GM12878 (cell line): Measurements from ENCODE around the gene LRP1. TPM values are rescaled to one million over a fixed set of nuclear protein-coding genes. Genes with fewer than 3 reads are reported as not detected.

Experiments used
- ATAC-seq: fragments of 200-7000 bp; cut with Tn5 transposase; 3 replicates; pipeline ENCODE4 v1.9.1; 2020; ENCODE audit warnings: mild to moderate bottlenecking, moderate library complexity
- BruUV-seq: library from RNA; stranded (reverse); fragments of 400-500 nt; replicated peaks from 2 replicates; lab custom pipeline; 2021; lab: Mats Ljungman, UMichigan
- CTCF ChIA-PET: fragments of 300-600 bp; sonication (Branson Sonifier 250); formaldehyde crosslinking; extraction: SDS; loops from one replicate; lab custom pipeline; 2021; ENCODE audit warnings: inconsistent platforms; lab: Yijun Ruan, JAX
- POLR2A ChIA-PET: fragments of 350-600 bp; formaldehyde crosslinking; extraction: SDS; loops from one replicate; lab custom pipeline; 2021; ENCODE audit warnings: inconsistent platforms; lab: Charles Lee
- RAD21 ChIA-PET: fragments of 300-600 bp; sonication (Branson Sonifier 250); formaldehyde crosslinking; loops from one replicate; lab custom pipeline; 2023; ENCODE audit warnings: antibody characterized with exemption; ENCODE audit not compliant: unreplicated experiment; lab: Charles Lee
- SMC1A ChIA-PET: fragments of 300-600 bp; sonication (Branson Sonifier 250); formaldehyde crosslinking; loops from one replicate; lab custom pipeline; 2023; ENCODE audit not compliant: unreplicated experiment, uncharacterized antibody; lab: Charles Lee
- DNase-seq: peaks from one replicate; pipeline ENCODE4 v3.0.0-alpha.2; 2011; ENCODE audit warnings: low read depth, low spot score
- FAIRE-seq: peaks from 3 replicates; lab custom pipeline; 2011; peaks lifted over from hg19 to GRCh38; lab: Jason Lieb, UNC
- H2AFZ ChIP-seq: 2 replicates; pipeline ENCODE4 v1.6.0; 2011; ENCODE audit warnings: low read depth, low read length, control low read depth; ENCODE audit not compliant: control insufficient read depth
- H3K27ac ChIP-seq: 2 replicates; pipeline ENCODE4 v1.5.1; 2011; ENCODE audit warnings: control low read depth; ENCODE audit not compliant: control insufficient read depth, insufficient read depth
- H3K27me3 ChIP-seq, 2 experiments: replicated peaks in 1 of 2; 2 replicates each; pipeline versions ENCODE4 v1.6.0 to v1.6.1; 2011; ENCODE audit warnings: low read length in 1 of 2; ENCODE audit not compliant: control insufficient read depth in 2 of 2, insufficient read depth in 2 of 2
- H3K36me3 ChIP-seq, 2 experiments: 2 replicates each; pipeline ENCODE4 v1.5.1; 2011; ENCODE audit warnings: low read length in 1 of 2; ENCODE audit not compliant: control insufficient read depth in 2 of 2, insufficient read depth in 2 of 2
- H3K4me1 ChIP-seq: 2 replicates; pipeline ENCODE4 v1.6.1; 2011; ENCODE audit warnings: mild to moderate bottlenecking, low read length, moderate library complexity, mixed read lengths; ENCODE audit not compliant: control insufficient read depth, insufficient read depth
- H3K4me2 ChIP-seq: 2 replicates; pipeline ENCODE4 v1.6.0; 2011; ENCODE audit warnings: control low read depth; ENCODE audit not compliant: control insufficient read depth, insufficient read depth
- H3K4me3 ChIP-seq: fragments of 200-600 bp; sonication (generic); 2 replicates; pipeline ENCODE4 v1.5.1; 2016
- H3K79me2 ChIP-seq: 2 replicates; pipeline ENCODE4 v1.6.0; 2011; ENCODE audit warnings: low read length; ENCODE audit not compliant: control insufficient read depth, insufficient read depth
- H3K9ac ChIP-seq: 2 replicates; pipeline ENCODE4 v1.8.0; 2011; ENCODE audit warnings: low read length, control low read depth, mixed read lengths; ENCODE audit not compliant: control insufficient read depth, insufficient read depth
- H3K9me3 ChIP-seq: replicated peaks from 3 replicates; pipeline ENCODE4 v1.5.1; 2011; ENCODE audit warnings: mild to moderate bottlenecking, low read length; ENCODE audit not compliant: control insufficient read depth, insufficient read depth
- H4K20me1 ChIP-seq: 2 replicates; pipeline ENCODE4 v1.6.0; 2011; ENCODE audit not compliant: control insufficient read depth, insufficient read depth
- BHLHE40 ChIP-seq, 2 experiments: fragments of 450-650 bp in 1 of 2; IDR thresholded peaks; 2 replicates each; pipeline ENCODE4 v1.6.1; 2011 to 2017; ENCODE audit warnings: low read depth in 2 of 2, borderline replicate concordance in 1 of 2, improper control_type of control experiment in 1 of 2, low read length in 1 of 2, mild to moderate bottlenecking in 1 of 2
- CBFB ChIP-seq: IDR thresholded peaks from 2 replicates; pipeline ENCODE4 v1.6.1; 2016; ENCODE audit warnings: antibody characterized with exemption, low read depth
- CHD2 ChIP-seq: IDR thresholded peaks from 2 replicates; pipeline ENCODE4 v1.6.1; 2011; ENCODE audit warnings: low read depth, low read length, improper control_type of control experiment, borderline replicate concordance
- ELK1 ChIP-seq: IDR thresholded peaks from 2 replicates; pipeline ENCODE4 v1.6.1; 2012; ENCODE audit warnings: low read depth, low read length, improper control_type of control experiment
- ESRRA ChIP-seq: IDR thresholded peaks from 2 replicates; pipeline ENCODE4 v1.6.1; 2012; ENCODE audit warnings: mild to moderate bottlenecking, low read length, improper control_type of control experiment
- FOXK2 ChIP-seq: fragments of 450-650 bp; IDR thresholded peaks from 2 replicates; pipeline ENCODE4 v1.6.1; 2017; ENCODE audit warnings: mild to moderate bottlenecking, moderate library complexity
- HCFC1 ChIP-seq: fragments of 150-350 bp; IDR thresholded peaks from 2 replicates; pipeline ENCODE4 v1.6.1; 2014; ENCODE audit warnings: low read length
- KAT2A ChIP-seq: conservative IDR thresholded peaks from 2 replicates; pipeline ENCODE4 v1.6.1; 2011; ENCODE audit warnings: low read depth, low read length; ENCODE audit not compliant: control insufficient read depth
- RELA ChIP-seq: fragments of 450-650 bp; IDR thresholded peaks from 2 replicates; pipeline ENCODE4 v1.8.0; 2014; ENCODE audit warnings: borderline replicate concordance; ENCODE audit not compliant: partially characterized antibody
- SIN3A ChIP-seq: IDR thresholded peaks from 2 replicates; pipeline ENCODE4 v1.6.1; 2012; ENCODE audit warnings: low read depth, low read length, improper control_type of control experiment
- TARDBP ChIP-seq: IDR thresholded peaks from 2 replicates; pipeline ENCODE4 v1.6.1; 2016; ENCODE audit warnings: borderline replicate concordance
- TBL1XR1 ChIP-seq: IDR thresholded peaks from 2 replicates; pipeline ENCODE4 v1.6.1; 2012; ENCODE audit warnings: low read depth, low read length, improper control_type of control experiment
- ZNF207 ChIP-seq: fragments of 450-650 bp; IDR thresholded peaks from 2 replicates; pipeline ENCODE4 v1.6.1; 2014; ENCODE audit warnings: antibody characterized with exemption, mild to moderate bottlenecking, borderline replicate concordance
- ZZZ3 ChIP-seq: IDR thresholded peaks from 2 replicates; pipeline ENCODE4 v1.6.1; 2011; ENCODE audit warnings: low read depth; ENCODE audit not compliant: control insufficient read depth, insufficient read length
- WGBS: methylation state at CpG from one replicate; pipeline ENCODE4 v1.1.6; 2016; ENCODE audit warnings: low lambda C conversion rate; ENCODE audit not compliant: insufficient replicate concordance, insufficient coverage; ENCODE audit errors: missing lambda C conversion rate; 5-methylcytosine and 5-hydroxymethylcytosine counted together
- in situ Hi-C: fragments of 300-500 bp; cut with MboI; formaldehyde crosslinking; loops from 9 replicates; pipeline ENCODE4 v1.14.3; 2018; ENCODE audit warnings: mixed read lengths
- intact Hi-C: fragments of 100-400 bp; cut with micrococcal nuclease; formaldehyde crosslinking; loops from one replicate; pipeline ENCODE4 v1.14.2; 2022; ENCODE audit not compliant: unreplicated experiment
- polyA plus RNA-seq, 11 experiments: library from polyadenylated mRNA; depleted of rRNA in 4 of 11; unstranded in 6 of 11; stranded (reverse) in 5 of 11; fragments of >200 nt; fragmentation: Nextera tagmentation in 4 of 11; fragmentation: Illumina TruSeq in 1 of 11; extraction: Ambion mirVana in 4 of 11; extraction: Trizol in 1 of 11; gene quantifications; 1 replicate in 1 of 11; 2 replicates in 10 of 11; pipeline versions ENCODE4 v1.2.1 to v1.2.3, GENCODE V29; 2011 to 2016; ENCODE audit warnings: inconsistent platforms in 2 of 11, missing spikeins in 2 of 11, low read depth in 1 of 11
- total RNA-seq, 4 experiments: library from RNA; depleted of rRNA in 3 of 4; stranded (reverse); fragments of >200 nt in 3 of 4; fragmentation: Illumina TruSeq in 1 of 4; extraction: Trizol in 1 of 4; gene quantifications; 2 replicates each; pipeline versions ENCODE4 v1.2.1 to v1.2.3, GENCODE V29; 2013 to 2021
- TF ChIP-seq, protein P1 (sequence below): fragments of 450-650 bp; IDR thresholded peaks from 2 replicates; pipeline ENCODE4 v1.6.1; 2017; ENCODE audit warnings: mild to moderate bottlenecking, low read depth, inconsistent platforms; ENCODE audit not compliant: poor library complexity, severe bottlenecking
- TF ChIP-seq, protein P2 (sequence below): fragments of 450-650 bp; IDR thresholded peaks from 2 replicates; pipeline ENCODE4 v1.6.1; 2016; ENCODE audit warnings: mild to moderate bottlenecking
- TF ChIP-seq, protein P3 (sequence below): fragments of 450-650 bp; IDR thresholded peaks from 2 replicates; pipeline ENCODE4 v1.6.1; 2017; ENCODE audit warnings: borderline replicate concordance

The LRP1 gene
- total and polyA plus RNA-seq, 10 of the 15 experiments (the other 5 are each of a cell fraction or from before 2014, with no cell fraction given): under 0.01 to 1.1 (median 0.20) TPM; not detected in 2

DNA sequence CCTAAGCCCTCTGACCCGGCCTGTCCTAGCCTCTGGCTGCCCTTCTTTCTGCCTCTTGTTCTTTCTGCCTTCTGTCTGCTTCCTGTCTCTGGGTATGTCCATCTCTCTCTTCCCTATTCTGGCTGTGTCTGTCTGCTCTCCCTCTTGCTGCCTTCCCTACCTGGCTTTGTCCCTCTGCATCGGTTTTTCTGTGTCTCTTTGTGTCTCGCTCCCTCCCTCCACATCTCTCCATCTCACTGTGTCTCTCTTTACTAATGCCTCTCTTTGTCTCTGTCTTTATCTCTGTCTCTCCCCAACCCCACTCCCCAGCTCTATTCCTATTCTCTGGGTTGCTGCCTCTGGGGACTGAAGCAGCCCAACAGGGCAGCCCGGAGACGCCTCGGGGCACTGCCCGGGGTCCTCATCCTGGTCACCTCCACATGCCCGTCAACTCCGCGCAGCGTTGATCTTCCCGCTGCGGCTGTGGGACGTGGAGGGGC lies 111.3 kb downstream of the LRP1 start:
- H3K27ac ChIP-seq: no peak overlapping the region
- no TSS peak for BruUV-seq
- H3K9ac ChIP-seq: peak overlapping the region; percentile 47; the same call in 1 of the 2 replicates
- SMC1A ChIA-PET: interaction anchor here (0.6 to 8.1 kb wide), 4 partner anchors 10 to 615 kb away, joined by 3 to 55 read pairs (median 7); partner anchors contain the start of gene SHMT2
- DNase-seq (no peak), FAIRE-seq (no peak), ATAC-seq (peak; percentile 0; the same call in 1 of the 3 replicates)
- CTCF ChIA-PET: interaction anchor here (0.8 to 10.7 kb wide), 13 partner anchors 11 to 366 kb away, joined by 3 to 271 read pairs (median 4); partner anchors contain the start of genes INHBE, SHMT2, STAC3 and STAT6
- in situ Hi-C loops (no loop called here), intact Hi-C loops (loop anchor here (1.0 to 5.0 kb wide), 2 partner anchors 26 to 117 kb away; no protein-coding TSS in a partner anchor)
- H3K4me2 ChIP-seq: peak overlapping the region; percentile 93
- H2AFZ ChIP-seq: peak overlapping the region; percentile 2
- peaks cover 2% of the 10 kb centered on the region; the same call in 1 of the 2 replicates for H4K20me1 ChIP-seq
- RAD21 ChIA-PET: interaction anchor here (0.7 to 14.4 kb wide), 8 partner anchors 10 to 214 kb away, joined by 3 to 85 read pairs (median 5); partner anchors contain the start of genes INHBE and SHMT2
- under 1% methylated on average over 14 of the region's 14 CpGs for WGBS
- H3K4me3 ChIP-seq: peak overlapping the region; percentile 68
- H3K4me1 ChIP-seq: peaks cover 50% of the 10 kb centered on the region
- no peaks in the 10 kb centered on the region for H3K79me2 ChIP-seq
- no peaks in the 10 kb centered on the region; a peak in 2 of 4 replicates for H3K36me3 ChIP-seq
- no peaks in the 10 kb centered on the region for H3K9me3 ChIP-seq
- peaks cover 5 to 8% of the 10 kb centered on the region in 2 experiments; a peak in 3 of 4 replicates for H3K27me3 ChIP-seq
- POLR2A ChIA-PET: interaction anchor here (0.5 to 2.8 kb wide), 4 partner anchors 10 to 219 kb away, joined by 3 to 15 read pairs (median 6); partner anchors contain the start of gene SHMT2
- TF ChIP-seq ZZZ3: no peak
- TF ChIP-seq, protein P1, sequence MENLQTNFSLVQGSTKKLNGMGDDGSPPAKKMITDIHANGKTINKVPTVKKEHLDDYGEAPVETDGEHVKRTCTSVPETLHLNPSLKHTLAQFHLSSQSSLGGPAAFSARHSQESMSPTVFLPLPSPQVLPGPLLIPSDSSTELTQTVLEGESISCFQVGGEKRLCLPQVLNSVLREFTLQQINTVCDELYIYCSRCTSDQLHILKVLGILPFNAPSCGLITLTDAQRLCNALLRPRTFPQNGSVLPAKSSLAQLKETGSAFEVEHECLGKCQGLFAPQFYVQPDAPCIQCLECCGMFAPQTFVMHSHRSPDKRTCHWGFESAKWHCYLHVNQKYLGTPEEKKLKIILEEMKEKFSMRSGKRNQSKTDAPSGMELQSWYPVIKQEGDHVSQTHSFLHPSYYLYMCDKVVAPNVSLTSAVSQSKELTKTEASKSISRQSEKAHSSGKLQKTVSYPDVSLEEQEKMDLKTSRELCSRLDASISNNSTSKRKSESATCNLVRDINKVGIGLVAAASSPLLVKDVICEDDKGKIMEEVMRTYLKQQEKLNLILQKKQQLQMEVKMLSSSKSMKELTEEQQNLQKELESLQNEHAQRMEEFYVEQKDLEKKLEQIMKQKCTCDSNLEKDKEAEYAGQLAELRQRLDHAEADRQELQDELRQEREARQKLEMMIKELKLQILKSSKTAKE: no peak
- TF ChIP-seq KAT2A: no peak
- TF ChIP-seq BHLHE40 (IDR thresholded peaks at IDR 0.05; ENCODE audit: borderline replicate concordance in 1 of 2, low read depth in 2 of 2, low read length in 1 of 2): no peak
- TF ChIP-seq, protein P2, sequence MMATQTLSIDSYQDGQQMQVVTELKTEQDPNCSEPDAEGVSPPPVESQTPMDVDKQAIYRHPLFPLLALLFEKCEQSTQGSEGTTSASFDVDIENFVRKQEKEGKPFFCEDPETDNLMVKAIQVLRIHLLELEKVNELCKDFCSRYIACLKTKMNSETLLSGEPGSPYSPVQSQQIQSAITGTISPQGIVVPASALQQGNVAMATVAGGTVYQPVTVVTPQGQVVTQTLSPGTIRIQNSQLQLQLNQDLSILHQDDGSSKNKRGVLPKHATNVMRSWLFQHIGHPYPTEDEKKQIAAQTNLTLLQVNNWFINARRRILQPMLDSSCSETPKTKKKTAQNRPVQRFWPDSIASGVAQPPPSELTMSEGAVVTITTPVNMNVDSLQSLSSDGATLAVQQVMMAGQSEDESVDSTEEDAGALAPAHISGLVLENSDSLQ: no peak
- TF ChIP-seq CHD2: no peak
- no peak for TF ChIP-seq FOXK2
- no peak for TF ChIP-seq ESRRA
- no peak for TF ChIP-seq ELK1
- no peak for TF ChIP-seq CBFB
- TF ChIP-seq RELA: no peak
- no peak for TF ChIP-seq TARDBP
- no peak for TF ChIP-seq ZNF207
- no peak for TF ChIP-seq SIN3A
- TF ChIP-seq HCFC1: no peak
- TF ChIP-seq, protein P3, sequence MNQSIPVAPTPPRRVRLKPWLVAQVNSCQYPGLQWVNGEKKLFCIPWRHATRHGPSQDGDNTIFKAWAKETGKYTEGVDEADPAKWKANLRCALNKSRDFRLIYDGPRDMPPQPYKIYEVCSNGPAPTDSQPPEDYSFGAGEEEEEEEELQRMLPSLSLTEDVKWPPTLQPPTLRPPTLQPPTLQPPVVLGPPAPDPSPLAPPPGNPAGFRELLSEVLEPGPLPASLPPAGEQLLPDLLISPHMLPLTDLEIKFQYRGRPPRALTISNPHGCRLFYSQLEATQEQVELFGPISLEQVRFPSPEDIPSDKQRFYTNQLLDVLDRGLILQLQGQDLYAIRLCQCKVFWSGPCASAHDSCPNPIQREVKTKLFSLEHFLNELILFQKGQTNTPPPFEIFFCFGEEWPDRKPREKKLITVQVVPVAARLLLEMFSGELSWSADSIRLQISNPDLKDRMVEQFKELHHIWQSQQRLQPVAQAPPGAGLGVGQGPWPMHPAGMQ: no peak
- no peak for TF ChIP-seq TBL1XR1
